COR-L47 (cell line): ENCODE results near the gene KRT76.

Experiments
- DNase-seq: peaks from one replicate; lab custom pipeline; 2025; lab: John Stamatoyannopoulos, UW

Gene KRT76

GRCh38 chr12:52813203-52813819, 36.2 kb upstream of the KRT76 start:
- no peak for DNase-seq

- no peak for DNase-seq
Measured at GRCh38 chr12:52812749-52813148, 35.6 kb upstream of the KRT76 start.

GRCh38 chr12:52812073-52812400, 34.9 kb upstream of the KRT76 start:
- DNase-seq: no peak

- no peak for DNase-seq
Measured at GRCh38 chr12:52811191-52812072, 34.3 kb upstream of the KRT76 start.

GRCh38 chr12:52810554-52810953, 33.4 kb upstream of the KRT76 start:
- DNase-seq: no peak

GRCh38 chr12:52809166-52809565, 32.0 kb upstream of the KRT76 start:
- no peak for DNase-seq

- no peak for DNase-seq
Measured at GRCh38 chr12:52808573-52809160, 31.5 kb upstream of the KRT76 start.

- DNase-seq: no peak
Measured at GRCh38 chr12:52807544-52808470, 30.7 kb upstream of the KRT76 start.

GRCh38 chr12:52806821-52807543, 29.8 kb upstream of the KRT76 start:
- DNase-seq: no peak

- DNase-seq: no peak
Measured at GRCh38 chr12:52806169-52806811, 29.1 kb upstream of the KRT76 start.

GRCh38 chr12:52805739-52806138, 28.6 kb upstream of the KRT76 start:
- no peak for DNase-seq

- no peak for DNase-seq
Measured at GRCh38 chr12:52805000-52805399, 27.9 kb upstream of the KRT76 start.

- no peak for DNase-seq
Measured at GRCh38 chr12:52802442-52802841, 25.3 kb upstream of the KRT76 start.

GRCh38 chr12:52801773-52802172, 24.6 kb upstream of the KRT76 start:
- DNase-seq: no peak

- DNase-seq: no peak
Measured at GRCh38 chr12:52800259-52800917, 23.2 kb upstream of the KRT76 start.

GRCh38 chr12:52799505-52800211, 22.5 kb upstream of the KRT76 start:
- no peak for DNase-seq

GRCh38 chr12:52798671-52799504, 21.7 kb upstream of the KRT76 start:
- no peak for DNase-seq

- DNase-seq: no peak
Measured at GRCh38 chr12:52798003-52798670, 21.0 kb upstream of the KRT76 start.
